ENCODE results near the gene IGF2BP3. TPM values are rescaled to one million over a fixed set of nuclear protein-coding genes. Genes with fewer than 3 reads are reported as not detected.

IGF2BP3 gene
- total RNA-seq, 1 experiment from 2014 or later, result 80.2 TPM

DNA sequence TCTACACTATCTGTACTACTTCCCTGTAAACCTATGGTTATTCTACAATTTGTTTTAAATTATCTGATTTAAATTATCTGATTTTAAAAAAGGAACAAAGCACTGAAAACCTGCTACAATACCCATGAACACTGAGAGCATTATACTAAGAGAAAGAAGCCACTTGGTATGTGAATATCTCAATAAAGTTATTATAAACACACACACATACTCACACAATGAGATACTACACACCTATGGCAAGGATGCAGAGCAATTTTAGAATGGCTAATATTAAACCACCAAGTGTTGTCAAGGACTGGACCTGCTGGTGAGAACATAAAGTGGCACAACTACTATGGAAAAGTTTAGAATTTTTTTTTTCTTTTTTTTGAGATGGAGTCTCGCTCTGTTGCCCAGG is 82.7 kb downstream of the IGF2BP3 start:
- intact Hi-C loops (cut with micrococcal nuclease; ENCODE audit: unreplicated experiment) (no loop called here), in situ Hi-C loops (cut with HindIII; ENCODE audit: low pct_unique_long_range_greater_than_20kb, low sequenced_read_pairs) (no loop called here)
- no peaks in the 10 kb centered on the region for H3K4me1 ChIP-seq (ENCODE audit: control insufficient read depth, insufficient read depth, low read length)
- ChIA-PET POLR2A (no interaction called here), CTCF (interaction anchor here (0.6 kb wide), 1 partner anchor 229 kb away, joined by 3 read pairs; no protein-coding TSS in a partner anchor)
- no peaks in the 10 kb centered on the region for H3K27me3 ChIP-seq (ENCODE audit: control insufficient read depth, insufficient read depth, low read length)
- no peak for DNase-seq (ENCODE audit: low read depth, low spot score)
- TF ChIP-seq, protein P1, sequence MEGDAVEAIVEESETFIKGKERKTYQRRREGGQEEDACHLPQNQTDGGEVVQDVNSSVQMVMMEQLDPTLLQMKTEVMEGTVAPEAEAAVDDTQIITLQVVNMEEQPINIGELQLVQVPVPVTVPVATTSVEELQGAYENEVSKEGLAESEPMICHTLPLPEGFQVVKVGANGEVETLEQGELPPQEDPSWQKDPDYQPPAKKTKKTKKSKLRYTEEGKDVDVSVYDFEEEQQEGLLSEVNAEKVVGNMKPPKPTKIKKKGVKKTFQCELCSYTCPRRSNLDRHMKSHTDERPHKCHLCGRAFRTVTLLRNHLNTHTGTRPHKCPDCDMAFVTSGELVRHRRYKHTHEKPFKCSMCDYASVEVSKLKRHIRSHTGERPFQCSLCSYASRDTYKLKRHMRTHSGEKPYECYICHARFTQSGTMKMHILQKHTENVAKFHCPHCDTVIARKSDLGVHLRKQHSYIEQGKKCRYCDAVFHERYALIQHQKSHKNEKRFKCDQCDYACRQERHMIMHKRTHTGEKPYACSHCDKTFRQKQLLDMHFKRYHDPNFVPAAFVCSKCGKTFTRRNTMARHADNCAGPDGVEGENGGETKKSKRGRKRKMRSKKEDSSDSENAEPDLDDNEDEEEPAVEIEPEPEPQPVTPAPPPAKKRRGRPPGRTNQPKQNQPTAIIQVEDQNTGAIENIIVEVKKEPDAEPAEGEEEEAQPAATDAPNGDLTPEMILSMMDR (IDR thresholded peaks at IDR 0.05), result no peak
- TF ChIP-seq POLR2AphosphoS5 (IDR thresholded peaks at IDR 0.05; ENCODE audit: low read depth, low read length) (no peak), SIN3A (IDR thresholded peaks at IDR 0.05; ENCODE audit: borderline replicate concordance, insufficient read depth, low read depth, low read length) (no peak), TCF7L2 (IDR thresholded peaks at IDR 0.05; ENCODE audit: low read depth, low read length) (no peak)
- TF ChIP-seq, protein P2, sequence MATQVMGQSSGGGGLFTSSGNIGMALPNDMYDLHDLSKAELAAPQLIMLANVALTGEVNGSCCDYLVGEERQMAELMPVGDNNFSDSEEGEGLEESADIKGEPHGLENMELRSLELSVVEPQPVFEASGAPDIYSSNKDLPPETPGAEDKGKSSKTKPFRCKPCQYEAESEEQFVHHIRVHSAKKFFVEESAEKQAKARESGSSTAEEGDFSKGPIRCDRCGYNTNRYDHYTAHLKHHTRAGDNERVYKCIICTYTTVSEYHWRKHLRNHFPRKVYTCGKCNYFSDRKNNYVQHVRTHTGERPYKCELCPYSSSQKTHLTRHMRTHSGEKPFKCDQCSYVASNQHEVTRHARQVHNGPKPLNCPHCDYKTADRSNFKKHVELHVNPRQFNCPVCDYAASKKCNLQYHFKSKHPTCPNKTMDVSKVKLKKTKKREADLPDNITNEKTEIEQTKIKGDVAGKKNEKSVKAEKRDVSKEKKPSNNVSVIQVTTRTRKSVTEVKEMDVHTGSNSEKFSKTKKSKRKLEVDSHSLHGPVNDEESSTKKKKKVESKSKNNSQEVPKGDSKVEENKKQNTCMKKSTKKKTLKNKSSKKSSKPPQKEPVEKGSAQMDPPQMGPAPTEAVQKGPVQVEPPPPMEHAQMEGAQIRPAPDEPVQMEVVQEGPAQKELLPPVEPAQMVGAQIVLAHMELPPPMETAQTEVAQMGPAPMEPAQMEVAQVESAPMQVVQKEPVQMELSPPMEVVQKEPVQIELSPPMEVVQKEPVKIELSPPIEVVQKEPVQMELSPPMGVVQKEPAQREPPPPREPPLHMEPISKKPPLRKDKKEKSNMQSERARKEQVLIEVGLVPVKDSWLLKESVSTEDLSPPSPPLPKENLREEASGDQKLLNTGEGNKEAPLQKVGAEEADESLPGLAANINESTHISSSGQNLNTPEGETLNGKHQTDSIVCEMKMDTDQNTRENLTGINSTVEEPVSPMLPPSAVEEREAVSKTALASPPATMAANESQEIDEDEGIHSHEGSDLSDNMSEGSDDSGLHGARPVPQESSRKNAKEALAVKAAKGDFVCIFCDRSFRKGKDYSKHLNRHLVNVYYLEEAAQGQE (IDR thresholded peaks at IDR 0.05; ENCODE audit: insufficient read depth in 1 of 2, low read depth in 2 of 2, low read length in 1 of 2), result no peak
- H3K9me3 ChIP-seq (ENCODE audit: control insufficient read depth, insufficient read depth, low read depth, low read length), result no peaks in the 10 kb centered on the region
- ATAC-seq, result no peak
- no peak overlapping the region for H3K4me3 ChIP-seq (ENCODE audit: low read depth in 2 of 2, low read length in 2 of 2)
- H3K27ac ChIP-seq (ENCODE audit: low read length), result no peak overlapping the region
- H3K36me3 ChIP-seq (ENCODE audit: control insufficient read depth, insufficient read depth, low read length), result peaks cover 3% of the 10 kb centered on the region; the same call in 1 of the 2 replicates
- BruUV-seq (replicated peaks), result no TSS peak

DNA sequence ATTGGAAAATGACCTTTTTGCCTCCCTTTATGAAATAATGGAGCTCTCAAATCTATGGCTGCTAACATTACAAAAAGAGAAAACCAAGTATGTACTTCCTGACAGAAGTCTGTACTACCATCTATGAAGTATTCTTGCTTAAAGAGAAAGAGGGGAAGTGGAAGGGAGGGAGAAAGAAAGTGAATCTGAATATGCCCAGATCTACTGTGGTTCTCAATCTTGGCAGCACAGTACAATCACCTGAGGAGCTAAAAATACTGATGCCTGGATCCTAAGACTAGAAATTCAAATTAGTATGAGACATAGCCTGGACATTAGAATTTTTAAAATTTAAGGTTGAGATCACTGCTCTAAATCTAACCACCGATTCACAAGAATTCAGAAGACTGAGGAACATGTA is 85.2 kb downstream of the IGF2BP3 start:
- intact Hi-C loops (cut with micrococcal nuclease; ENCODE audit: unreplicated experiment), result no loop called here
- no peak for DNase-seq (ENCODE audit: low read depth, low spot score)
- H3K36me3 ChIP-seq (ENCODE audit: control insufficient read depth, insufficient read depth, low read length), result peaks cover 3% of the 10 kb centered on the region; the same call in 1 of the 2 replicates
- no TSS peak for BruUV-seq (replicated peaks)
- ChIA-PET CTCF (no interaction called here), POLR2A (no interaction called here)
- H3K9me3 ChIP-seq (ENCODE audit: control insufficient read depth, insufficient read depth, low read depth, low read length), result no peaks in the 10 kb centered on the region
- TF ChIP-seq, protein P1 (IDR thresholded peaks at IDR 0.05), result no peak
- no peak for TF ChIP-seq TCF7L2 (IDR thresholded peaks at IDR 0.05; ENCODE audit: low read depth, low read length)
- TF ChIP-seq, protein P2 (IDR thresholded peaks at IDR 0.05; ENCODE audit: insufficient read depth in 1 of 2, low read depth in 2 of 2, low read length in 1 of 2), result no peak
- no peaks in the 10 kb centered on the region for H3K27me3 ChIP-seq (ENCODE audit: control insufficient read depth, insufficient read depth, low read length)
- no peak overlapping the region for H3K4me3 ChIP-seq (ENCODE audit: low read depth in 2 of 2, low read length in 2 of 2)
- in situ Hi-C loops (cut with HindIII; ENCODE audit: low pct_unique_long_range_greater_than_20kb, low sequenced_read_pairs), result no loop called here
- H3K4me1 ChIP-seq (ENCODE audit: control insufficient read depth, insufficient read depth, low read length), result no peaks in the 10 kb centered on the region
- H3K27ac ChIP-seq (ENCODE audit: low read length), result no peak overlapping the region
- no peak for ATAC-seq

All from Panc1 (cell line).